DOHH2 (cell line): Measurements from ENCODE around the gene SEMA5B.

Experiments used
- H3F3A ChIP-seq: fragments of 200-600 bp; sonication (generic), shearing (Covaris generic); 2 replicates; pipeline ENCODE4 v1.6.0; 2016; ENCODE audit warnings: antibody characterized with exemption, mild to moderate bottlenecking; ENCODE audit not compliant: control insufficient read depth, insufficient read depth
- H3K27ac ChIP-seq: fragments of 200-600 bp; sonication (generic); 2 replicates; pipeline ENCODE4 v1.5.1; 2014; ENCODE audit warnings: low read depth, mild to moderate bottlenecking, low read length, moderate library complexity
- H3K27me3 ChIP-seq: fragments of 200-600 bp; sonication (generic); 2 replicates; pipeline ENCODE4 v1.6.1; 2014; ENCODE audit warnings: mild to moderate bottlenecking, low read length, mixed read lengths; ENCODE audit not compliant: control insufficient read depth
- H3K36me3 ChIP-seq: fragments of 200-600 bp; sonication (generic); 2 replicates; pipeline ENCODE4 v1.6.1; 2014; ENCODE audit warnings: mild to moderate bottlenecking, low read length, moderate library complexity, mixed read lengths; ENCODE audit not compliant: control insufficient read depth
- H3K4me1 ChIP-seq: fragments of 200-600 bp; sonication (generic); 2 replicates; pipeline ENCODE4 v1.6.1; 2014; ENCODE audit warnings: mild to moderate bottlenecking, low read length, mixed read lengths; ENCODE audit not compliant: control insufficient read depth
- H3K4me2 ChIP-seq: fragments of 200-600 bp; sonication (generic); 2 replicates; pipeline ENCODE4 v1.6.0; 2014; ENCODE audit warnings: mild to moderate bottlenecking, low read length, moderate library complexity
- H3K4me3 ChIP-seq: fragments of 200-600 bp; sonication (generic); 2 replicates; pipeline ENCODE4 v1.5.1; 2014; ENCODE audit warnings: mild to moderate bottlenecking, low read length, mixed read lengths
- H3K79me2 ChIP-seq: fragments of 200-600 bp; sonication (generic); 2 replicates; pipeline ENCODE4 v1.6.1; 2014; ENCODE audit warnings: mild to moderate bottlenecking, low read length, mixed read lengths; ENCODE audit not compliant: control insufficient read depth
- H3K9me2 ChIP-seq: fragments of 200-600 bp; sonication (generic); replicated peaks from 2 replicates; pipeline ENCODE4 v1.6.1; 2014; ENCODE audit warnings: mild to moderate bottlenecking, low read length, mixed read lengths; ENCODE audit not compliant: control insufficient read depth
- H3K9me3 ChIP-seq: fragments of 200-600 bp; sonication (generic); 2 replicates; pipeline ENCODE4 v1.6.1; 2014; ENCODE audit warnings: antibody characterized with exemption, low read length, mixed read lengths; ENCODE audit not compliant: control insufficient read depth, insufficient read depth
- H4K20me1 ChIP-seq: fragments of 200-600 bp; sonication (generic); 2 replicates; pipeline ENCODE4 v1.6.0; 2014; ENCODE audit warnings: low read depth, mild to moderate bottlenecking, antibody characterized with exemption, low read length, moderate library complexity; ENCODE audit not compliant: control insufficient read depth, insufficient read depth
- CTCF ChIP-seq: fragments of 200-600 bp; sonication (generic); IDR thresholded peaks from one replicate; pipeline ENCODE4 v1.5.1; 2014; ENCODE audit warnings: antibody characterized with exemption, mild to moderate bottlenecking, low read depth, low read length; ENCODE audit not compliant: poor library complexity, severe bottlenecking
- EZH2phosphoT487 ChIP-seq: fragments of 200-600 bp; sonication (generic); IDR thresholded peaks from 2 replicates; pipeline ENCODE4 v1.6.1; 2017; ENCODE audit warnings: borderline replicate concordance, mild to moderate bottlenecking, antibody characterized with exemption, low read length, moderate library complexity, mixed read lengths

SEMA5B gene

GRCh38 chr3:123076112-123076495 lies 48.5 kb upstream of the SEMA5B start:
- no peak for TF ChIP-seq EZH2phosphoT487
- no peak for TF ChIP-seq CTCF
- H3K27me3 ChIP-seq = no peaks in the 10 kb centered on the region
- H3K79me2 ChIP-seq = peaks cover 16% of the 10 kb centered on the region
- no peak overlapping the region for H3K27ac ChIP-seq
- no peaks in the 10 kb centered on the region for H3K4me1 ChIP-seq
- no peaks in the 10 kb centered on the region for H3K9me3 ChIP-seq
- no peak overlapping the region for H3K4me3 ChIP-seq
- H3K4me2 ChIP-seq = no peak overlapping the region
- H3K9me2 ChIP-seq = no peaks in the 10 kb centered on the region
- 0 out of 2 replicates have a peak, but pooled peaks cover 3% of the 10 kb centered on the region for H4K20me1 ChIP-seq
- no peaks in the 10 kb centered on the region for H3F3A ChIP-seq
- H3K36me3 ChIP-seq = no peaks in the 10 kb centered on the region

- Histone ChIP-seq H4K20me1 (0 out of 2 replicates have a peak, but pooled peaks cover 3% of the 10 kb centered on the region), H3F3A (no peaks in the 10 kb centered on the region), H3K4me1 (no peaks in the 10 kb centered on the region), H3K27me3 (no peaks in the 10 kb centered on the region), H3K9me2 (no peaks in the 10 kb centered on the region), H3K27ac (no peak overlapping the region), H3K79me2 (peaks cover 16% of the 10 kb centered on the region), H3K9me3 (no peaks in the 10 kb centered on the region), H3K36me3 (no peaks in the 10 kb centered on the region), H3K4me2 (no peak overlapping the region), H3K4me3 (no peak overlapping the region)
- TF ChIP-seq CTCF = no peak
- TF ChIP-seq EZH2phosphoT487 = no peak
Measured at GRCh38 chr3:123075359-123075758, 47.8 kb upstream of the SEMA5B start.

GRCh38 chr3:123072564-123072963 lies 45.0 kb upstream of the SEMA5B start:
- peaks cover 6% of the 10 kb centered on the region for H3K27me3 ChIP-seq
- H3K9me3 ChIP-seq = no peaks in the 10 kb centered on the region
- no peak overlapping the region for H3K4me2 ChIP-seq
- H3K79me2 ChIP-seq = peaks cover 34% of the 10 kb centered on the region
- no peak overlapping the region for H3K4me3 ChIP-seq
- H3K36me3 ChIP-seq = no peaks in the 10 kb centered on the region
- H3K9me2 ChIP-seq = no peaks in the 10 kb centered on the region
- TF ChIP-seq EZH2phosphoT487 (no peak), CTCF (no peak)
- H4K20me1 ChIP-seq = 0 out of 2 replicates have a peak, but pooled peaks cover 3% of the 10 kb centered on the region
- H3K27ac ChIP-seq = no peak overlapping the region
- H3K4me1 ChIP-seq = peaks cover 8% of the 10 kb centered on the region
- no peaks in the 10 kb centered on the region for H3F3A ChIP-seq
